ENCODE measurements around the gene YOD1.

DNA sequence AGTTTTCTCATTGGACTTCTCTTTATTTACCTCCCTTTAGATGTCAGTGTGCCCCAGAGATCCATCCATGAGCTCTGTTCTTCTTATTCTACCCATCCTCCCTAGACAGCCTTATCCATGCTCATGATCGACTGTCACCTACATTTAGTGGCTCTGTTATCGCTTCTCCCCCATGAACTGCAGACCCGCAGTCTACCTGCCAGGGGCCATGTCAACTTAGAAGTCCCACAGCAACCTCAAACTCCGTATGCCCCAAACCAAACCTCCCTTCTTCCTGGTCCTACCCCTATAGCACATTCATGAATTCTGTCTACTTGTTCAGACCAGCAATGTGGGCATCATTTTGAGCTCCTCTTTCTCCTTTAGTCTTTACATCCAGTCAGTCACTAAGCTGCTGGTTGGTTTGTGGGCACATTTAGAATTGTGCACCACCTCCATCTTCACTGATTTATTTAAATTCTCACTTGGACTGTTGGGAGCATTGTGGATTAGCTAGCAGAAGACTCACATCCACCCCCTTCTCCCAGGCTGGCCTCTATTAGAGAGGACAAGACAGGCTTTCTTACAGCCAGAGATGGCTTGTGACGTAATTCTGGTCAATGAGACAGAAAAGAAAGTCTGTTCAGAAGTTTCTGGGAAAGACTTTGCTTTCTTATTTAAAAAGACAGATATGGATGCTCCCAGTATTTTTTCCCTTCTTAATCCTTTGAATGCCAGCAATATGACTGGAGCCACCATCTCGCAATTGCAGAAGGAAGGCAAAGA, 37.5 kb downstream of the YOD1 start:
- TF ChIP-seq, protein P1, sequence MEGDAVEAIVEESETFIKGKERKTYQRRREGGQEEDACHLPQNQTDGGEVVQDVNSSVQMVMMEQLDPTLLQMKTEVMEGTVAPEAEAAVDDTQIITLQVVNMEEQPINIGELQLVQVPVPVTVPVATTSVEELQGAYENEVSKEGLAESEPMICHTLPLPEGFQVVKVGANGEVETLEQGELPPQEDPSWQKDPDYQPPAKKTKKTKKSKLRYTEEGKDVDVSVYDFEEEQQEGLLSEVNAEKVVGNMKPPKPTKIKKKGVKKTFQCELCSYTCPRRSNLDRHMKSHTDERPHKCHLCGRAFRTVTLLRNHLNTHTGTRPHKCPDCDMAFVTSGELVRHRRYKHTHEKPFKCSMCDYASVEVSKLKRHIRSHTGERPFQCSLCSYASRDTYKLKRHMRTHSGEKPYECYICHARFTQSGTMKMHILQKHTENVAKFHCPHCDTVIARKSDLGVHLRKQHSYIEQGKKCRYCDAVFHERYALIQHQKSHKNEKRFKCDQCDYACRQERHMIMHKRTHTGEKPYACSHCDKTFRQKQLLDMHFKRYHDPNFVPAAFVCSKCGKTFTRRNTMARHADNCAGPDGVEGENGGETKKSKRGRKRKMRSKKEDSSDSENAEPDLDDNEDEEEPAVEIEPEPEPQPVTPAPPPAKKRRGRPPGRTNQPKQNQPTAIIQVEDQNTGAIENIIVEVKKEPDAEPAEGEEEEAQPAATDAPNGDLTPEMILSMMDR (IDR thresholded peaks at IDR 0.05; ENCODE audit: borderline replicate concordance, extremely low read depth, low read length, poor library complexity, severe bottlenecking), result no peak
- TF ChIP-seq EZH2 (IDR thresholded peaks at IDR 0.05; ENCODE audit: borderline replicate concordance, low read depth, low read length, severe bottlenecking), result no peak
